ENCODE results near the gene ABHD16A.
A peak's percentile ranks its signal among the peaks of the same experiment; 100 is the strongest.

Gene ABHD16A

GRCh38 chr6:31680226-31681134 lies 22.6 kb downstream of the ABHD16A start, which contains the start of gene LY6G5C:
LY6G5C (minus strand) TSS chr6:31681067; CDS start chr6:31680373, 694 bp downstream.
- peak within 1 kb of the TSS; percentile 24 to 71 for H3K4me3 ChIP-seq (ENCODE audit: low read depth in 1 of 2, low read length in 2 of 2)
- peak within 1 kb of the TSS; percentile 74 for H3K27ac ChIP-seq (ENCODE audit: low read depth, low read length)

DNA sequence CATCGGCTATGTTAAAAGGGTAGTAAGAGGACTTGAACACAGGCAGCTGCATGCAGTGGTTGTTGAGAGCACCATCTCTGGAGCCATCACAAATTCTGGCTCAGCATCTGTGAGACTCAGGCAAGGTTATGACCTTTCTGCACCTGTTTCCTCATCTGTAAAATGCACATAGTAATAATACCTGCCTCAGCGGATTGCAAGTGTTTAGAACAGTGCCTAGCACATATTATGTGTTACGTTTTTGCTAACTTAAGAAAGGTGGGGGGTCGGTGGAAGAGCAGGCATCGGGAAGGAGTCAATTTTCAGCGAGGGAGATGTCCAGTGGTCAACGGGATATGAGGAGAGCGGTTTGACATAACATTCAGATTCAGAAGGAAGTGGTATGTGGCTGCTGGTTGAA lies 25.2 kb downstream of the ABHD16A start:
- no peak overlapping the region for H3K9ac ChIP-seq (ENCODE audit: low read length)
- no peaks in the 10 kb centered on the region for H3K9me3 ChIP-seq (ENCODE audit: low read length)
- H3K4me1 ChIP-seq (ENCODE audit: insufficient read depth, low read length), result peaks cover 13% of the 10 kb centered on the region
- H3K27me3 ChIP-seq (ENCODE audit: control insufficient read depth in 1 of 2, insufficient read depth in 2 of 2, low read length in 2 of 2), result no peaks in the 10 kb centered on the region
- no peak overlapping the region for H3K27ac ChIP-seq (ENCODE audit: low read depth, low read length)
- H3K4me3 ChIP-seq (ENCODE audit: low read depth in 1 of 2, low read length in 2 of 2), result no peak overlapping the region
- no peaks in the 10 kb centered on the region for H3K36me3 ChIP-seq (ENCODE audit: insufficient read depth, low read length)

More at GRCh38 chr6:31680226-31681134, 22.6 kb downstream of the ABHD16A start, which contains the start of gene LY6G5C:
- Histone ChIP-seq H3K4me1 (ENCODE audit: insufficient read depth, low read length) (peaks cover 13% of the 10 kb centered on the region), H3K9me3 (ENCODE audit: low read length) (no peaks in the 10 kb centered on the region), H3K9ac (ENCODE audit: low read length) (peak within 1 kb of the TSS; percentile 53), H3K27me3 (ENCODE audit: control insufficient read depth in 1 of 2, insufficient read depth in 2 of 2, low read length in 2 of 2) (no peaks in the 10 kb centered on the region), H3K36me3 (ENCODE audit: insufficient read depth, low read length) (no peaks in the 10 kb centered on the region)

DNA sequence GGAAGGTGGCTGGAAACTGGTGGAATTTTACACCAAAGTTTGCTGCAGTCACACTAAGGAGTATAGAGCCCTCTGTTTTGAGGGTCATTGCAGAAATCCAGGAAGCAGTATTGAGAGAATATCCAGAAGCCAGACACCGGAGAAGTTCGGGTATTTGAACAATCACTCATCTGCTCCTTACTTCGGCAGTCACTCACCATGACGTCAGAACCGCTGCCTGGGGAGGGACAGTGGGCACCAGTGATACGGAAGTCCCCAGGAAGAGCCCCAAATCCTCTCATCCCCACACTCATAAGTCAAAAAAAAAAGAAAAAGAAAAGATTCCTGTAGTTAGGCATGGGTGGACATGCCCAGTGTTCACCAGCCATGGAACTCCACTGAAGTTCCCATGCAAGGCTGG lies 26.2 kb downstream of the ABHD16A start:
- H3K9me3 ChIP-seq (ENCODE audit: low read length), result no peaks in the 10 kb centered on the region
- H3K27me3 ChIP-seq (ENCODE audit: control insufficient read depth in 1 of 2, insufficient read depth in 2 of 2, low read length in 2 of 2), result no peaks in the 10 kb centered on the region
- H3K27ac ChIP-seq (ENCODE audit: low read depth, low read length), result no peak overlapping the region
- H3K4me3 ChIP-seq (ENCODE audit: low read depth in 1 of 2, low read length in 2 of 2), result no peak overlapping the region
- peaks cover 4% of the 10 kb centered on the region for H3K36me3 ChIP-seq (ENCODE audit: insufficient read depth, low read length)
- H3K9ac ChIP-seq (ENCODE audit: low read length), result no peak overlapping the region
- peaks cover 13% of the 10 kb centered on the region for H3K4me1 ChIP-seq (ENCODE audit: insufficient read depth, low read length)

- no peak overlapping the region for H3K27ac ChIP-seq (ENCODE audit: low read depth, low read length)
- H3K4me3 ChIP-seq (ENCODE audit: low read depth in 1 of 2, low read length in 2 of 2), result no peak overlapping the region
These were observed 26.7 kb downstream of the ABHD16A start for GRCh38 chr6:31676322-31676903.

DNA sequence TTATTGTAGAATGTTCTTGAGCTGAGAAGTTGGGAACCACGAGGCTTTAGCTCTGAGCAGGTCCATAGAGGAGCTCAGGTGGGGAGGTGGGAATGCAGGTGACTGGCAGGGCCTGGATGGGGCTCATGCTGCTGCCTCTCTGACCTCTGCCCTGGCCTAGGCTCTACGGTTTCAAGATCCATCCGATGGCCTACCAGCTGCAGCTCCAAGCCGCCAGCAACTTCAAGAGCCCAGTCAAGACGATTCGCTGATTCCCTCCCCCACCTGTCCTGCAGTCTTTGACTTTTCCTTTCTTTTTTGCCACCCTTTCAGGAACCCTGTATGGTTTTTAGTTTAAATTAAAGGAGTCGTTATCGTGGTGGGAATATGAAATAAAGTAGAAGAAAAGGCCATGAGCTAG lies 33.4 kb downstream of the ABHD16A start, which contains the start of gene LY6G5B:
Gene LY6G5B, plus strand, starts transcription at position 301 of the 400 bp plus-strand sequence. CDS start 975 bp downstream, outside the sequence.
- H3K9ac ChIP-seq (ENCODE audit: low read length), result no peak within 1 kb of the TSS
- H3K36me3 ChIP-seq (ENCODE audit: insufficient read depth, low read length), result peaks cover 55% of the 10 kb centered on the region
- H3K4me3 ChIP-seq (ENCODE audit: low read depth in 1 of 2, low read length in 2 of 2), result no peak within 1 kb of the TSS
- H3K27me3 ChIP-seq (ENCODE audit: control insufficient read depth in 1 of 2, insufficient read depth in 2 of 2, low read length in 2 of 2), result no peaks in the 10 kb centered on the region
- no peak within 1 kb of the TSS for H3K27ac ChIP-seq (ENCODE audit: low read depth, low read length)
- H3K4me1 ChIP-seq (ENCODE audit: insufficient read depth, low read length), result peaks cover 11% of the 10 kb centered on the region
- no peaks in the 10 kb centered on the region for H3K9me3 ChIP-seq (ENCODE audit: low read length)

More at GRCh38 chr6:31676322-31676903, 26.7 kb downstream of the ABHD16A start:
- H3K9me3 ChIP-seq (ENCODE audit: low read length), result no peaks in the 10 kb centered on the region
- H3K9ac ChIP-seq (ENCODE audit: low read length), result no peak overlapping the region
- peaks cover 10% of the 10 kb centered on the region for H3K4me1 ChIP-seq (ENCODE audit: insufficient read depth, low read length)
- peaks cover 9% of the 10 kb centered on the region for H3K36me3 ChIP-seq (ENCODE audit: insufficient read depth, low read length)
- no peaks in the 10 kb centered on the region for H3K27me3 ChIP-seq (ENCODE audit: control insufficient read depth in 1 of 2, insufficient read depth in 2 of 2, low read length in 2 of 2)

GRCh38 chr6:31666337-31666965 lies 36.7 kb downstream of the ABHD16A start:
- Histone ChIP-seq H3K36me3 (ENCODE audit: insufficient read depth, low read length) (peaks cover 64% of the 10 kb centered on the region), H3K9ac (ENCODE audit: low read length) (peak overlapping the region; percentile 96), H3K27me3 (ENCODE audit: control insufficient read depth in 1 of 2, insufficient read depth in 2 of 2, low read length in 2 of 2) (no peaks in the 10 kb centered on the region), H3K27ac (ENCODE audit: low read depth, low read length) (peak overlapping the region; percentile 95), H3K4me3 (ENCODE audit: low read depth in 1 of 2, low read length in 2 of 2) (peak overlapping the region; percentile 85 to 96), H3K4me1 (ENCODE audit: insufficient read depth, low read length) (peaks cover 37% of the 10 kb centered on the region), H3K9me3 (ENCODE audit: low read length) (no peaks in the 10 kb centered on the region)

- H3K9me3 ChIP-seq (ENCODE audit: low read length), result no peaks in the 10 kb centered on the region
- no peaks in the 10 kb centered on the region for H3K27me3 ChIP-seq (ENCODE audit: control insufficient read depth in 1 of 2, insufficient read depth in 2 of 2, low read length in 2 of 2)
- H3K4me3 ChIP-seq (ENCODE audit: low read depth in 1 of 2, low read length in 2 of 2), result peak within 1 kb of the TSS; percentile 85 to 96
- peak within 1 kb of the TSS; percentile 95 for H3K27ac ChIP-seq (ENCODE audit: low read depth, low read length)
- H3K4me1 ChIP-seq (ENCODE audit: insufficient read depth, low read length), result peaks cover 43% of the 10 kb centered on the region
- peak within 1 kb of the TSS; percentile 96 for H3K9ac ChIP-seq (ENCODE audit: low read length)
- peaks cover 57% of the 10 kb centered on the region for H3K36me3 ChIP-seq (ENCODE audit: insufficient read depth, low read length)
These were observed 37.4 kb downstream of the ABHD16A start, which contains the start of gene CSNK2B for GRCh38 chr6:31665501-31666336. CSNK2B (plus strand) TSS chr6:31666080; CDS start chr6:31666832, 752 bp downstream.

GRCh38 chr6:31664790-31665500 lies 38.2 kb downstream of the ABHD16A start, which contains the start of gene GPANK1:
GPANK1 (minus strand) TSS chr6:31664997; CDS start chr6:31664478, 519 bp downstream.
- Histone ChIP-seq H3K4me1 (ENCODE audit: insufficient read depth, low read length) (peaks cover 45% of the 10 kb centered on the region), H3K27me3 (ENCODE audit: control insufficient read depth in 1 of 2, insufficient read depth in 2 of 2, low read length in 2 of 2) (no peaks in the 10 kb centered on the region), H3K4me3 (ENCODE audit: low read depth in 1 of 2, low read length in 2 of 2) (peak within 1 kb of the TSS; percentile 55 to 96), H3K9me3 (ENCODE audit: low read length) (no peaks in the 10 kb centered on the region), H3K36me3 (ENCODE audit: insufficient read depth, low read length) (peaks cover 50% of the 10 kb centered on the region), H3K27ac (ENCODE audit: low read depth, low read length) (peak within 1 kb of the TSS; percentile 95), H3K9ac (ENCODE audit: low read length) (peak within 1 kb of the TSS; percentile 68)

GRCh38 chr6:31663961-31664789 lies 38.9 kb downstream of the ABHD16A start:
- Histone ChIP-seq H3K36me3 (ENCODE audit: insufficient read depth, low read length) (peaks cover 42% of the 10 kb centered on the region), H3K4me1 (ENCODE audit: insufficient read depth, low read length) (peaks cover 53% of the 10 kb centered on the region), H3K9ac (ENCODE audit: low read length) (peak overlapping the region; percentile 68), H3K27me3 (ENCODE audit: control insufficient read depth in 1 of 2, insufficient read depth in 2 of 2, low read length in 2 of 2) (no peaks in the 10 kb centered on the region), H3K9me3 (ENCODE audit: low read length) (no peaks in the 10 kb centered on the region), H3K27ac (ENCODE audit: low read depth, low read length) (peak overlapping the region; percentile 95), H3K4me3 (ENCODE audit: low read depth in 1 of 2, low read length in 2 of 2) (peak overlapping the region; percentile 55 to 96)

Data from muscle layer of colon (tissue), 2 donors.